IMR-90 (cell line): Measurements from ENCODE around the gene PSMA8. TPM values are rescaled to one million over a fixed set of nuclear protein-coding genes. Genes with fewer than 3 reads are reported as not detected.

Experiments used
- polyA plus RNA-seq, 3 experiments: library from polyadenylated mRNA; depleted of rRNA; stranded (reverse); fragments of >200 nt; gene quantifications; 2 replicates each; pipeline ENCODE4 v1.2.3, GENCODE V29; 2012; ENCODE audit warnings: low replicate concordance in 1 of 3
- total RNA-seq: library from RNA; depleted of rRNA; stranded (reverse); fragments of >200 nt; gene quantifications from 2 replicates; pipeline ENCODE4 v1.2.3, GENCODE V29; 2012; rRNA removed

The PSMA8 gene
- total and polyA plus RNA-seq, 2 of the 4 experiments (the other 2 are of a cell fraction): not detected

Other genes with a start within 250 kb of the PSMA8 start
- 171 and 242 TPM in 2 replicates for gene SS18, start 43.3 kb upstream of the PSMA8 start, total RNA-seq
- 112 and 116 TPM in 2 replicates for gene SS18, start 43.3 kb upstream of the PSMA8 start, polyA plus RNA-seq (2012; rRNA removed)
- gene TAF4B, start 92.6 kb downstream of the PSMA8 start, total RNA-seq: 0.83 and 1.1 TPM in 2 replicates
- gene TAF4B, start 92.6 kb downstream of the PSMA8 start, polyA plus RNA-seq (2012; rRNA removed): 0.38 and 0.42 TPM in 2 replicates